GM12891 (cell line): ENCODE measurements around the gene RRM2.

Source experiments
- PAX5 ChIP-seq: IDR thresholded peaks from 2 replicates; pipeline ENCODE4 v1.6.1; 2011; ENCODE audit warnings: low read length, moderate library complexity, mild to moderate bottlenecking; ENCODE audit not compliant: insufficient read depth, severe bottlenecking
- POLR2A ChIP-seq: IDR thresholded peaks from 2 replicates; pipeline ENCODE4 v1.6.1; 2011; ENCODE audit warnings: low read depth, low read length, control low read depth
- POLR2AphosphoS5 ChIP-seq: IDR thresholded peaks from 2 replicates; pipeline ENCODE4 v1.6.1; 2011; ENCODE audit warnings: low read depth, low read length, control low read depth

DNA sequence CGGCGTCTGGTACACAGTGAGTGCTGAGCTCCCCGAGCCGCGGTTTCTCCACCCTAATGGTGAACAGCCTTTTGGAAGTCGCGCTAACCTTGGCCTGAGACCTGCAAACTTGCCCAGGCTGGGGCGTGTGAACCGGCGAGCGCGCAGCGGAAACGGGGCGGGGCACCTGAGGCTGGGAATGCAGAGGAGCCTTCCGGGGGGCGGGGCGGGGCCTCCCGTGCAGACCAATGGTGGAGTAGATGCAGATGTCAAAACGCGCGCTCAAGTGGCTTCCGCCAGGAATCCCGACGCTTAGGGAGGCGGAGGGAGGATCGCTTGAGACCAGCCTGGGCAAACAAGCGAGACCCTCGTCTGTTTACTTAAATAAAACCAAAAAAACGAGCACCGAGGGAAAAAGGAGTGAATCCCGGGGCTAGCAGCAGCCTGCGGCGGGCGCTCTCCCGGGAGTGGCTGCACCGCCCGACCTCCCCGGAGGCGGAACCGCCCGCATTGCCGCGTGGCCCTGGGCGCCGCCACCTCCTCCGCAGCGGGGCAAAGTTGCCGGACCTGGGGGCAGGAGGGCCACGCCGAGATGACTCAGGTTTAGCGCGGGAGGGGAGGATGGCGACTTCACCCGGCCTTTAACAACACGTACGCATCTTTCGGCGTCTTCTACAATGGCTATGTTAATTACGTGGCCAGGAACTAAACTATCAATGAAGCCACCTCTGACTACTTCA is 2.2 kb upstream of the RRM2 start:
- TF ChIP-seq PAX5 (no peak), POLR2A (peak; percentile 78), POLR2AphosphoS5 (peak; percentile 73)
